Ishikawa (cell line): Measurements from ENCODE around the gene DNAH12.

Experiments used
- EP300 ChIP-seq: IDR thresholded peaks from 2 replicates; pipeline ENCODE4 v1.6.1; 2012; ENCODE audit warnings: borderline replicate concordance
- TAF1 ChIP-seq: IDR thresholded peaks from 2 replicates; pipeline ENCODE4 v1.6.1; 2012; ENCODE audit warnings: low read depth, mild to moderate bottlenecking
- TEAD4 ChIP-seq: IDR thresholded peaks from 2 replicates; pipeline ENCODE4 v1.6.1; 2012
- TF ChIP-seq, protein P1 (sequence below): IDR thresholded peaks from 2 replicates; pipeline ENCODE4 v1.6.1; 2012

DNA sequence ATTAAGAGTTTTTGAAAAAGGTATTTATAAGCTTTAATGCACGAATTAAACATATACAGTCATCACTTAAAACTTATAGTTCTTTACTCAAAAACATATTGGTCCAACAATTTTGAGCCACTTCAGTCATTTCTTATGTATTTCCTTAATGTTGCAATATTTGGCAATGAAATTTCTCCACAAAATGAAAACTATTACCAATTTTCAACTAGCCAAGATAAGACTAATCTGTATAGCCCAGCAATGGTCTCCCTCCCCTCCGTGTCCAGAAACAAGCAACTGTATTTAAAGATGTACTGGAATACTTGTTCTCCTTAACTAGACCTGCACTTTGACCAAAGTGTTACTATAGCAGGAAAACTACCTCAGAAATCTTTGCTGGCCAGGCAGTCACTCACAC, 43.8 kb upstream of the DNAH12 start:
- TF ChIP-seq EP300 (no peak), TEAD4 (no peak), TAF1 (no peak)
- TF ChIP-seq, protein P1, sequence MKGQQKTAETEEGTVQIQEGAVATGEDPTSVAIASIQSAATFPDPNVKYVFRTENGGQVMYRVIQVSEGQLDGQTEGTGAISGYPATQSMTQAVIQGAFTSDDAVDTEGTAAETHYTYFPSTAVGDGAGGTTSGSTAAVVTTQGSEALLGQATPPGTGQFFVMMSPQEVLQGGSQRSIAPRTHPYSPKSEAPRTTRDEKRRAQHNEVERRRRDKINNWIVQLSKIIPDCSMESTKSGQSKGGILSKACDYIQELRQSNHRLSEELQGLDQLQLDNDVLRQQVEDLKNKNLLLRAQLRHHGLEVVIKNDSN, result no peak
